ENCODE results near the gene FBXL14.
A peak's percentile ranks its signal among the peaks of the same experiment; 100 is the strongest.

FBXL14 gene

DNA sequence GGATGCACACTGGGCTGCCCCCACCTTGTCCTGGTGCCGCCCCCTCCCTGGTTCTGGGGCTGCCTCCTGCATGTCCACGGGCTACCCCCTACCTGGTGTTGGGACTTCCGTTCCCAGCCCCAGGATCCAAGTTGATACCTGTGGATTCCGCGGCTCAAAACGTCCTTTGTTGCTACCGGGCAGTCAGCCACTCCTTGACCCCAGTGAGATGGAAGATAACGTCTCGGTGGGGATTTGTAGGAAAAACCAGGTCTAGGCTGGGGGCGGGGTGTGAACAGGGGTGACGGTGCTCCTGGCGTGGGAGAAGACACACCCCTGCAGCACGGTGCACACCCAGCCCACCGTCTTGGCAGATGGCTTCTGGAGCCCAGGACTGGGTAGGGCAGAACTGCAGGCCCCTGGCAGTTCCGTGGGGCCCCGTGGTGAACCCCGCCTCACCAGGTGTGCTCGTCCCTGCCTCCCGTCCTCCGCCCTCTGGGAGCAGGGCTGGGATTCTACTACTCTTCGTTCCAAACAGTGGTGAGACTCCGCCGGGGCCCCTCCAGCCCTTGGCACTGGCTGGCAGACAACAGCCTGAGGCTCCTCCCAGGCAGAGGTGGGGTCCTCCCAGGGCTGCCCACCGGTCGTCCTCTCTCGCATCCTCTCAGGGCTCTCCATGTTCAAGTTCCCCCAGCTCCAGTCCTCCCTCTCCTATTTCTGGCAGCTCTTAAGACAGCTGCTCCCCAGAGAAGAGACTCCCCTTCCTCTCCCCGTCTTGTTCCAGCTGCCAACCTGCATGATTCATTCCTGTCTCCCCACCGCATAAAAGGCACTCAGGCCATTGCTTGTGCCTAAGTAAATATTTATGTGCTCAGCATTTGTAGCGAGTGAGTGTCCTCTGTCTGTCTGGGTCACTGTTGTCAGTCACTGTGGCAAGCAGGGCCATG is 75.5 kb downstream of the FBXL14 start:
- DNase-seq (ENCODE audit: low read depth): no peak
- no peak for TF ChIP-seq CTCF (conservative IDR thresholded peaks at IDR 0.05; ENCODE audit: low read depth, low read length)
- H3K4me3 ChIP-seq (ENCODE audit: low read length): no peak overlapping the region

- H3K4me3 ChIP-seq (ENCODE audit: low read length): no peak overlapping the region
- no peak for DNase-seq (ENCODE audit: low read depth)
- TF ChIP-seq CTCF (conservative IDR thresholded peaks at IDR 0.05; ENCODE audit: low read depth, low read length): no peak
These were observed 76.5 kb downstream of the FBXL14 start for GRCh38 chr12:1517734-1518525.

- peak; percentile 66 for TF ChIP-seq CTCF (conservative IDR thresholded peaks at IDR 0.05; ENCODE audit: low read depth, low read length)
- no peak overlapping the region for H3K4me3 ChIP-seq (ENCODE audit: low read length)
- no peak for DNase-seq (ENCODE audit: low read depth)
These were observed 77.4 kb downstream of the FBXL14 start for GRCh38 chr12:1517007-1517406.
